OCI-LY3 (cell line): Measurements from ENCODE around the gene AR.

ENCODE experiments used
- H2AFZ ChIP-seq: fragments of 200-600, 300-600 bp; shearing (Covaris generic); 2 replicates; pipeline ENCODE4 v1.6.0; 2014; ENCODE audit warnings: antibody characterized with exemption, low read depth, low read length
- H3K27ac ChIP-seq: fragments of 200-600, 300-600 bp; sonication (generic); 2 replicates; pipeline ENCODE4 v1.5.1; 2014; ENCODE audit warnings: mild to moderate bottlenecking, low read length, moderate library complexity, mixed read lengths
- H3K27me3 ChIP-seq: fragments of 200-600, 300-600 bp; sonication (generic); 2 replicates; pipeline ENCODE4 v1.6.1; 2014; ENCODE audit warnings: low read depth, low read length, mixed read lengths
- H3K36me3 ChIP-seq: fragments of 200-600, 300-600 bp; sonication (generic); replicated peaks from 2 replicates; pipeline ENCODE3; 2014; ENCODE audit warnings: low read depth, low read length, mixed read lengths
- H3K4me1 ChIP-seq: fragments of 300-600, 200-600 bp; sonication (generic); 2 replicates; pipeline ENCODE4 v1.6.1; 2014; ENCODE audit warnings: low read length, mixed read lengths
- H3K4me2 ChIP-seq: fragments of 200-600, 300-600 bp; sonication (generic); 2 replicates; pipeline ENCODE4 v1.6.1; 2014; ENCODE audit warnings: low read length, mixed read lengths
- H3K4me3 ChIP-seq: fragments of 300-600, 200-600 bp; sonication (generic); 2 replicates; pipeline ENCODE4 v1.5.1; 2014; ENCODE audit warnings: antibody characterized with exemption, mild to moderate bottlenecking, low read length, moderate library complexity
- H3K79me2 ChIP-seq: fragments of 300-600, 200-600 bp; shearing (Covaris generic); 2 replicates; pipeline ENCODE4 v1.6.1; 2014; ENCODE audit warnings: mild to moderate bottlenecking, low read length, mixed read lengths
- H3K9ac ChIP-seq: fragments of 300-600, 200-600 bp; shearing (Covaris generic); 2 replicates; pipeline ENCODE4 v1.6.0; 2014; ENCODE audit warnings: mild to moderate bottlenecking, low read length, moderate library complexity
- H3K9me3 ChIP-seq: fragments of 200-600, 300-600 bp; shearing (Covaris generic); 2 replicates; pipeline ENCODE4 v1.6.1; 2014; ENCODE audit warnings: low read length, mixed read lengths; ENCODE audit not compliant: insufficient read depth
- H4K20me1 ChIP-seq: fragments of 200-600, 300-600 bp; sonication (generic); 2 replicates; pipeline ENCODE4 v1.6.1; 2016; ENCODE audit warnings: low read length, mixed read lengths; ENCODE audit not compliant: insufficient read depth
- CTCF ChIP-seq: fragments of 200-600, 300-600 bp; sonication (generic); IDR thresholded peaks from 2 replicates; pipeline ENCODE4 v1.5.1; 2014; ENCODE audit warnings: antibody characterized with exemption, low read length, low read depth
- EZH2phosphoT487 ChIP-seq: fragments of 200-600 bp; shearing (Covaris generic); IDR thresholded peaks from 2 replicates; pipeline ENCODE4 v1.6.1; 2018; ENCODE audit warnings: antibody characterized with exemption, mixed run types, low read depth

The AR gene

GRCh38 chrX:67585401-67585800 lies 41.6 kb downstream of the AR start:
- Histone ChIP-seq H4K20me1 (no peaks in the 10 kb centered on the region), H2AFZ (no peak overlapping the region), H3K4me3 (no peak overlapping the region), H3K79me2 (no peaks in the 10 kb centered on the region), H3K9me3 (no peaks in the 10 kb centered on the region), H3K36me3 (no peaks in the 10 kb centered on the region), H3K4me1 (no peaks in the 10 kb centered on the region), H3K27ac (no peak overlapping the region), H3K4me2 (no peak overlapping the region), H3K9ac (no peak overlapping the region), H3K27me3 (no peaks in the 10 kb centered on the region)
- TF ChIP-seq EZH2phosphoT487 (no peak), CTCF (no peak)

- Histone ChIP-seq H3K4me2 (no peak overlapping the region), H4K20me1 (no peaks in the 10 kb centered on the region), H3K79me2 (no peaks in the 10 kb centered on the region), H3K27ac (no peak overlapping the region), H3K4me3 (no peak overlapping the region), H3K9me3 (no peaks in the 10 kb centered on the region), H3K9ac (no peak overlapping the region), H3K27me3 (no peaks in the 10 kb centered on the region), H2AFZ (no peak overlapping the region), H3K4me1 (no peaks in the 10 kb centered on the region), H3K36me3 (no peaks in the 10 kb centered on the region)
- TF ChIP-seq EZH2phosphoT487 = no peak
- no peak for TF ChIP-seq CTCF
Measured at GRCh38 chrX:67587946-67588624, 44.3 kb downstream of the AR start.

- TF ChIP-seq EZH2phosphoT487 (no peak), CTCF (no peak)
- Histone ChIP-seq H3K27ac (peak overlapping the region; percentile 27; the same call in 1 of the 2 replicates), H2AFZ (0 out of 2 replicates have a peak overlapping the region, but pooled peaks have one; percentile 46), H3K4me1 (peaks cover 19% of the 10 kb centered on the region), H3K9ac (no peak overlapping the region), H3K27me3 (no peaks in the 10 kb centered on the region), H3K4me2 (no peak overlapping the region; the same call in 1 of the 2 replicates), H4K20me1 (no peaks in the 10 kb centered on the region), H3K79me2 (no peaks in the 10 kb centered on the region), H3K4me3 (no peak overlapping the region), H3K9me3 (no peaks in the 10 kb centered on the region), H3K36me3 (no peaks in the 10 kb centered on the region)
Measured at GRCh38 chrX:67596839-67597790, 53.3 kb downstream of the AR start.

- no peak for TF ChIP-seq CTCF
- TF ChIP-seq EZH2phosphoT487 = no peak
Measured at GRCh38 chrX:67599532-67599931, 55.7 kb downstream of the AR start.

More at GRCh38 chrX:67599532-67599931, 55.7 kb downstream of the AR start:
- H3K4me3 ChIP-seq = no peak overlapping the region
- H3K9ac ChIP-seq = no peak overlapping the region
- no peaks in the 10 kb centered on the region for H3K27me3 ChIP-seq
- no peak overlapping the region for H3K27ac ChIP-seq
- H3K36me3 ChIP-seq = no peaks in the 10 kb centered on the region
- no peaks in the 10 kb centered on the region for H3K79me2 ChIP-seq
- no peak overlapping the region for H2AFZ ChIP-seq
- H3K9me3 ChIP-seq = no peaks in the 10 kb centered on the region
- H4K20me1 ChIP-seq = no peaks in the 10 kb centered on the region
- peaks cover 19% of the 10 kb centered on the region for H3K4me1 ChIP-seq
- no peak overlapping the region for H3K4me2 ChIP-seq
